ENCODE measurements around the gene CCDC92.

CCDC92 gene

DNA sequence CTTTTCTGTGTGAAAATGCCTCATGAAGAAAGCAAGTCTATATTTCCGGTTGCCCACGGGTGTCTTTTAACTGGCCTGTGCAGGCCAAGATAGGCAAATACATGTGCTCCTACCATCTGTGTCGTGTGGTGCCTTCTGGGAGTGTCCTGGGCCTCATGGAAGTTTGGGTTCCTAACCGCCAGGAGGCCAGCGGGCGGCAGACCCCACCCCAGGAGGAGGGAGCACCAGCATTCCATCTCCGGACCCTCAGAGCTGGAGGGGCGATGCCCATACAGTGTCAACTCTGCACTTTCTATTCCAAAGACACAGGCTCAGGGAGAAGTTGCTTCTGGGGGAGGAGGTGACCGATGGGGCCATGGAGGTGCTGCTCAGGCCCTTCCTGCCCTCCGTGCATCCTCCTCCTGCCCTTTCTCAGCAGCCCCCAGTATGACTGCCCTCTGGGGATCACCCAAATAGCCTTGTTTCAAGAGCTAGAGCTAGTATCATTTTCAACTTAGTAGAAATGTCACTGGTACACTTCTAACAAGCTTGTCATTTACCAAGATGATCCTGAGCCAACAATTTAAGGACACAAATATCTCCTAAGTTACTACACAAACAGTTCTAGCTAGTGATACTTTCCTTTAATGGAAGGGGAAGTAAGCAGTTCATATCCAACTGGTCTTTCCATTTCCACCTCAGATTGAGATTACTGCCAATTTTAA is 17.8 kb downstream of the CCDC92 start:
- TF ChIP-seq CEBPB (IDR thresholded peaks at IDR 0.05) = no peak
- TF ChIP-seq TEAD4 (IDR thresholded peaks at IDR 0.05) = no peak
- TF ChIP-seq YY1 (IDR thresholded peaks at IDR 0.05; ENCODE audit: low read depth) = no peak
- TF ChIP-seq TCF12 (IDR thresholded peaks at IDR 0.05; ENCODE audit: low read depth) = no peak
- no peak for TF ChIP-seq NFIC (IDR thresholded peaks at IDR 0.05)
- TF ChIP-seq CREB1 (IDR thresholded peaks at IDR 0.05; ENCODE audit: low read depth) = no peak
- TF ChIP-seq EP300 (IDR thresholded peaks at IDR 0.05; ENCODE audit: borderline replicate concordance) = no peak
- no peak for TF ChIP-seq FOXM1 (IDR thresholded peaks at IDR 0.05; ENCODE audit: borderline replicate concordance, low read depth)
- TF ChIP-seq REST (IDR thresholded peaks at IDR 0.05; ENCODE audit: low read depth) = no peak
- TF ChIP-seq TAF1 (IDR thresholded peaks at IDR 0.05; ENCODE audit: low read depth) = no peak
- TF ChIP-seq, protein P1, sequence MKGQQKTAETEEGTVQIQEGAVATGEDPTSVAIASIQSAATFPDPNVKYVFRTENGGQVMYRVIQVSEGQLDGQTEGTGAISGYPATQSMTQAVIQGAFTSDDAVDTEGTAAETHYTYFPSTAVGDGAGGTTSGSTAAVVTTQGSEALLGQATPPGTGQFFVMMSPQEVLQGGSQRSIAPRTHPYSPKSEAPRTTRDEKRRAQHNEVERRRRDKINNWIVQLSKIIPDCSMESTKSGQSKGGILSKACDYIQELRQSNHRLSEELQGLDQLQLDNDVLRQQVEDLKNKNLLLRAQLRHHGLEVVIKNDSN (IDR thresholded peaks at IDR 0.05) = no peak
- TF ChIP-seq RAD21 (IDR thresholded peaks at IDR 0.05; ENCODE audit: low read depth) = no peak
- no peak for TF ChIP-seq ZBTB7A (IDR thresholded peaks at IDR 0.05; ENCODE audit: low read depth)
- no peak for TF ChIP-seq EGR1 (IDR thresholded peaks at IDR 0.05)
- TF ChIP-seq MAX (IDR thresholded peaks at IDR 0.05) = no peak

DNA sequence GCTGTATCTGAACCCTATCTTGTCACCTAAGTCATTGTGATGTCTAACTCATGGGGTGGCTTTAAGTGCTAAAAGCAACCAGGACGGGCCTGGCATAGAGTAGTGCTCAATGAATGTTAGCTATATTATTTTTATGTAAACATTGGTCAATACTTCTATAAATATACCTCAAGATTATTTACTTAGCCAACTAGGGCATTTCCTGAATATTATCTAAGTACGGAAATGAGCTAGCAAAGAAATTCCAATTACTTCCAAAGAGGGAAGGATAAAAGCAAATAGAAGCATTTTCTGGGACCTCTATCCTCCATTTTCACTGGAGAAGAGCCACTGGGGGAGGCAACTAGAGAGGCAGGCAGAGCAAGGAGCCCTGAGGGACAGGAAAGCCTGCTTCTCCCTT is 20.6 kb downstream of the CCDC92 start:
- no peak for TF ChIP-seq MAX (IDR thresholded peaks at IDR 0.05)
- no peak for TF ChIP-seq YY1 (IDR thresholded peaks at IDR 0.05; ENCODE audit: low read depth)
- TF ChIP-seq CREB1 (IDR thresholded peaks at IDR 0.05; ENCODE audit: low read depth) = no peak
- no peak for TF ChIP-seq ZBTB7A (IDR thresholded peaks at IDR 0.05; ENCODE audit: low read depth)
- no peak for TF ChIP-seq CEBPB (IDR thresholded peaks at IDR 0.05)
- no peak for TF ChIP-seq EGR1 (IDR thresholded peaks at IDR 0.05)
- no peak for TF ChIP-seq TEAD4 (IDR thresholded peaks at IDR 0.05)

DNA sequence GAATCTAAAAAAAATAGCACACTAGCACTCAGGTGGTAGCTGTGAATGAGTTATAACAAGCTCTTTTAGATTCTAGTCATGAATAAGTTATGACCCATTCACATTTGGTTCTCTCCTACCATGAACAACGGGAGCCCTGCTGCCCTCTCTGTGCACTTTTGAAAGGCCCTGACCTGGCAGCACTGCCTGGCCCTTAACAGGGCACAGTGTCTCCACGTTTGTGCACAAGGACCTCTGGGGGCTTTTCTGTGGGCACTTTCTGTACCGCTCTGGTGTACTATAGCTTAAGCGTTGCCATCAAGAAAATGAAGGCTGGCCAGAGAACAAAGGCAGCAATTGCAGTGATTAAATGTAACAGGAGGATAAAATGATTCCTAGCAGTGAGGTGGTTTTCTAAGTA is 21.2 kb downstream of the CCDC92 start:
- no peak for TF ChIP-seq YY1 (IDR thresholded peaks at IDR 0.05; ENCODE audit: low read depth)
- TF ChIP-seq, protein P1 (IDR thresholded peaks at IDR 0.05) = no peak
- TF ChIP-seq CREB1 (IDR thresholded peaks at IDR 0.05; ENCODE audit: low read depth) = no peak
- no peak for TF ChIP-seq TAF1 (IDR thresholded peaks at IDR 0.05; ENCODE audit: low read depth)
- no peak for TF ChIP-seq EP300 (IDR thresholded peaks at IDR 0.05; ENCODE audit: borderline replicate concordance)
- no peak for TF ChIP-seq RAD21 (IDR thresholded peaks at IDR 0.05; ENCODE audit: low read depth)
- TF ChIP-seq CEBPB (IDR thresholded peaks at IDR 0.05) = no peak
- no peak for TF ChIP-seq EGR1 (IDR thresholded peaks at IDR 0.05)
- TF ChIP-seq NFIC (IDR thresholded peaks at IDR 0.05) = no peak
- TF ChIP-seq ZBTB7A (IDR thresholded peaks at IDR 0.05; ENCODE audit: low read depth) = no peak
- no peak for TF ChIP-seq REST (IDR thresholded peaks at IDR 0.05; ENCODE audit: low read depth)
- no peak for TF ChIP-seq TCF12 (IDR thresholded peaks at IDR 0.05; ENCODE audit: low read depth)

DNA sequence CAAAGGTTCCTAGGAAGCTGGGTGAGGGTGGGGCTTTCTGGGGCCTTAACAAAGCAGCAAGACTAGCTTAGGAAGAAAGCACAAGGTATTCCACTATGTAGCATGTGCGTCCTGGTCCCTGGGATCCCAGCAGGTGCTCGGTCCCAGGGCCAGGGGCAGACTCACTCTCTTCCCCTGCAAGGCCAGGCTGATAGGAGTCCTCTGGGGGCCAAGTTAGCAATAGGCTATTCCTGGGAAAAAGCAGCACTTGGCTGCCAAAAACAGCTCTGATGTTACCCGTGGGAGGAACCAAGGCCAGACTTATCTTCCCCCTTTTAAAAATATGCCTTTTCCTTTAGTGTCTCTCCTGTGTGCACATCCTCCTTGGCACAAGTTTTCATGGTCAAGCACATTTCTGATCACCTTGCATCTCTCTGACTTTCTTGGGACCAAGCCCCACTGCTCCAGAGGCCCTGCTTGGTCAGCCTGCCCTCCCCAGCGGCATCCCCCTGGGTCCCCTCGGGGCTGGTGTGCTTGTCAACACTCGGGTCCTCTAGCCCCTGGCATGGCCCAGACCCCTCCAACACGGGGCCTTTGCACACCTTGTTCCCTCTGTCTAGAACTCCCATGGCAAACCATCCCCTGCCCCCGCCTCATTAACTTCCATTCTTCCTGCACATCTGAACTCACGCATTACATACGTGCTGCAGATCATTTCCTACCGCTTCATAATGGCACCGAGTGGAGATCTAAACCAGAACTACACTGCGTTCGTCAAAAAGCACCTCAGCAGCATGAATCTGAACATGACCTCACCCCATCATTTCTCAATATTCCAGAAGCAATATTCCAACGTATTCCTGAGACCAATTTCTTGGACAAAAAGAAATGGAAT is 21.9 kb downstream of the CCDC92 start:
- TF ChIP-seq RAD21 (IDR thresholded peaks at IDR 0.05; ENCODE audit: low read depth) (no peak), CREB1 (IDR thresholded peaks at IDR 0.05; ENCODE audit: low read depth) (no peak), EGR1 (IDR thresholded peaks at IDR 0.05) (no peak), REST (IDR thresholded peaks at IDR 0.05; ENCODE audit: low read depth) (no peak), CEBPB (IDR thresholded peaks at IDR 0.05) (no peak), MAX (IDR thresholded peaks at IDR 0.05) (no peak), YY1 (IDR thresholded peaks at IDR 0.05; ENCODE audit: low read depth) (no peak), TCF12 (IDR thresholded peaks at IDR 0.05; ENCODE audit: low read depth) (no peak), TAF1 (IDR thresholded peaks at IDR 0.05; ENCODE audit: low read depth) (no peak), NFIC (IDR thresholded peaks at IDR 0.05) (no peak), TEAD4 (IDR thresholded peaks at IDR 0.05) (no peak), EP300 (IDR thresholded peaks at IDR 0.05; ENCODE audit: borderline replicate concordance) (no peak), ZBTB7A (IDR thresholded peaks at IDR 0.05; ENCODE audit: low read depth) (no peak), FOXM1 (IDR thresholded peaks at IDR 0.05; ENCODE audit: borderline replicate concordance, low read depth) (no peak)
- TF ChIP-seq, protein P1 (IDR thresholded peaks at IDR 0.05) = no peak
